Astrocyte (in vitro differentiated cells and primary cell): ENCODE results near the gene CNTNAP4. TPM values are rescaled to one million over a fixed set of nuclear protein-coding genes. Genes with fewer than 3 reads are reported as not detected.
A peak's percentile ranks its signal among the peaks of the same experiment; 100 is the strongest.

Experiments used
- DNase-seq: peaks from one replicate; pipeline ENCODE4 v3.0.0-alpha.2; 2010; ENCODE audit warnings: low read depth
- FAIRE-seq: peaks from 2 replicates; lab custom pipeline; 2011; peaks lifted over from hg19 to GRCh38; lab: Jason Lieb, UNC
- H2AFZ ChIP-seq: 2 replicates; pipeline ENCODE4 v1.6.0; 2012; ENCODE audit warnings: low read depth, low read length, inconsistent platforms
- H3K27ac ChIP-seq: 2 replicates; pipeline ENCODE4 v1.5.1; 2011; ENCODE audit warnings: low read depth, low read length, inconsistent platforms
- H3K27me3 ChIP-seq: 2 replicates; pipeline ENCODE4 v1.6.0; 2011; ENCODE audit warnings: low read length, inconsistent platforms; ENCODE audit not compliant: insufficient read depth
- H3K36me3 ChIP-seq: 2 replicates; pipeline ENCODE4 v1.5.1; 2011; ENCODE audit warnings: low read length, inconsistent platforms; ENCODE audit not compliant: insufficient read depth
- H3K4me1 ChIP-seq: 2 replicates; pipeline ENCODE4 v1.5.1; 2011; ENCODE audit warnings: low read length, inconsistent platforms; ENCODE audit not compliant: insufficient read depth
- H3K4me2 ChIP-seq: 2 replicates; pipeline ENCODE4 v1.6.0; 2012; ENCODE audit warnings: low read length, inconsistent platforms
- H3K4me3 ChIP-seq: 2 replicates; pipeline ENCODE4 v1.5.1; 2011; ENCODE audit warnings: low read depth, mild to moderate bottlenecking, low read length, inconsistent platforms; ENCODE audit not compliant: insufficient read depth
- H3K79me2 ChIP-seq: 2 replicates; pipeline ENCODE4 v1.6.0; 2012; ENCODE audit warnings: mild to moderate bottlenecking, low read length, inconsistent platforms; ENCODE audit not compliant: insufficient read depth
- H3K9ac ChIP-seq: 2 replicates; pipeline ENCODE4 v1.6.0; 2012; ENCODE audit warnings: mild to moderate bottlenecking, low read length, inconsistent platforms
- H3K9me3 ChIP-seq: 2 replicates; pipeline ENCODE4 v1.5.1; 2012; ENCODE audit warnings: low read depth, mild to moderate bottlenecking, low read length, inconsistent platforms; ENCODE audit not compliant: insufficient read depth
- H4K20me1 ChIP-seq: 2 replicates; pipeline ENCODE4 v1.6.0; 2012; ENCODE audit warnings: low read length, inconsistent platforms; ENCODE audit not compliant: insufficient read depth
- H3K27ac Mint-ChIP-seq: one replicate; pipeline ENCODE4 v1.8.0; 2021; ENCODE audit warnings: mild to moderate bottlenecking, mixed read lengths; ENCODE audit not compliant: unreplicated experiment
- H3K27me3 Mint-ChIP-seq: one replicate; pipeline ENCODE4 v1.8.0; 2021; ENCODE audit warnings: low read depth, mixed read lengths; ENCODE audit not compliant: unreplicated experiment
- H3K36me3 Mint-ChIP-seq: one replicate; pipeline ENCODE4 v1.8.0; 2021; ENCODE audit warnings: low read depth, mixed read lengths; ENCODE audit not compliant: unreplicated experiment
- H3K4me1 Mint-ChIP-seq: one replicate; pipeline ENCODE4 v1.8.0; 2021; ENCODE audit warnings: low read depth, mixed read lengths; ENCODE audit not compliant: unreplicated experiment
- H3K4me3 Mint-ChIP-seq: one replicate; pipeline ENCODE4 v1.8.0; 2021; ENCODE audit warnings: mild to moderate bottlenecking, moderate library complexity, mixed read lengths; ENCODE audit not compliant: unreplicated experiment
- H3K9me3 Mint-ChIP-seq: one replicate; pipeline ENCODE4 v1.8.0; 2021; ENCODE audit warnings: mild to moderate bottlenecking, mixed read lengths; ENCODE audit not compliant: unreplicated experiment
- EZH2 ChIP-seq: IDR thresholded peaks from 2 replicates; pipeline ENCODE4 v1.6.1; 2012; ENCODE audit warnings: mild to moderate bottlenecking, low read length, inconsistent platforms; ENCODE audit not compliant: insufficient read depth
- total RNA-seq: library from RNA; stranded (reverse); gene quantifications from 2 replicates; pipeline ENCODE4 v1.2.1, GENCODE V29; 2021
- TF ChIP-seq, protein P1 (sequence below): IDR thresholded peaks from 2 replicates; pipeline ENCODE4 v1.5.1; 2011; ENCODE audit warnings: low read depth, mild to moderate bottlenecking, inconsistent platforms, low read length, moderate library complexity; ENCODE audit not compliant: insufficient read depth

Gene CNTNAP4
- total RNA-seq, 1 donor from 2014 or later, result not detected

- Histone ChIP-seq H4K20me1 (no peaks in the 10 kb centered on the region), H3K4me2 (peak overlapping the region; percentile 29), H3K4me1 (no peaks in the 10 kb centered on the region), H3K79me2 (no peaks in the 10 kb centered on the region), H3K36me3 (no peaks in the 10 kb centered on the region), H3K27me3 (peaks cover 2% of the 10 kb centered on the region), H3K27ac (no peak overlapping the region), H3K4me3 (no peak overlapping the region), H2AFZ (peak overlapping the region; percentile 32), H3K9me3 (no peaks in the 10 kb centered on the region), H3K9ac (no peak overlapping the region)
- no peak for DNase-seq
- FAIRE-seq, result no peak
- Mint-ChIP-seq H3K27ac (no peak overlapping the region), H3K9me3 (peaks cover 3% of the 10 kb centered on the region), H3K36me3 (no peaks in the 10 kb centered on the region), H3K4me3 (no peak overlapping the region), H3K27me3 (peaks cover 8% of the 10 kb centered on the region), H3K4me1 (no peaks in the 10 kb centered on the region)
- TF ChIP-seq EZH2, result no peak
- TF ChIP-seq, protein P1, sequence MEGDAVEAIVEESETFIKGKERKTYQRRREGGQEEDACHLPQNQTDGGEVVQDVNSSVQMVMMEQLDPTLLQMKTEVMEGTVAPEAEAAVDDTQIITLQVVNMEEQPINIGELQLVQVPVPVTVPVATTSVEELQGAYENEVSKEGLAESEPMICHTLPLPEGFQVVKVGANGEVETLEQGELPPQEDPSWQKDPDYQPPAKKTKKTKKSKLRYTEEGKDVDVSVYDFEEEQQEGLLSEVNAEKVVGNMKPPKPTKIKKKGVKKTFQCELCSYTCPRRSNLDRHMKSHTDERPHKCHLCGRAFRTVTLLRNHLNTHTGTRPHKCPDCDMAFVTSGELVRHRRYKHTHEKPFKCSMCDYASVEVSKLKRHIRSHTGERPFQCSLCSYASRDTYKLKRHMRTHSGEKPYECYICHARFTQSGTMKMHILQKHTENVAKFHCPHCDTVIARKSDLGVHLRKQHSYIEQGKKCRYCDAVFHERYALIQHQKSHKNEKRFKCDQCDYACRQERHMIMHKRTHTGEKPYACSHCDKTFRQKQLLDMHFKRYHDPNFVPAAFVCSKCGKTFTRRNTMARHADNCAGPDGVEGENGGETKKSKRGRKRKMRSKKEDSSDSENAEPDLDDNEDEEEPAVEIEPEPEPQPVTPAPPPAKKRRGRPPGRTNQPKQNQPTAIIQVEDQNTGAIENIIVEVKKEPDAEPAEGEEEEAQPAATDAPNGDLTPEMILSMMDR, result no peak
Observed at GRCh38 chr16:76277460-76278030, 344 bp downstream of the CNTNAP4 start.

GRCh38 chr16:76278086-76278485, 885 bp downstream of the CNTNAP4 start:
- H3K9ac ChIP-seq, result no peak overlapping the region
- no peaks in the 10 kb centered on the region for H3K36me3 ChIP-seq
- H2AFZ ChIP-seq, result no peak overlapping the region
- H4K20me1 ChIP-seq, result no peaks in the 10 kb centered on the region
- no peak for TF ChIP-seq EZH2
- TF ChIP-seq, protein P1, result no peak
- no peak overlapping the region for H3K27ac ChIP-seq
- no peaks in the 10 kb centered on the region for H3K36me3 Mint-ChIP-seq
- H3K9me3 ChIP-seq, result no peaks in the 10 kb centered on the region
- DNase-seq (no peak), FAIRE-seq (no peak)
- H3K27ac Mint-ChIP-seq, result no peak overlapping the region
- H3K4me3 ChIP-seq, result no peak overlapping the region
- no peaks in the 10 kb centered on the region for H3K79me2 ChIP-seq
- H3K4me1 Mint-ChIP-seq, result no peaks in the 10 kb centered on the region
- no peak overlapping the region for H3K4me3 Mint-ChIP-seq
- H3K4me2 ChIP-seq, result no peak overlapping the region
- peaks cover 2% of the 10 kb centered on the region for H3K27me3 ChIP-seq
- H3K4me1 ChIP-seq, result no peaks in the 10 kb centered on the region
- H3K9me3 Mint-ChIP-seq, result peaks cover 3% of the 10 kb centered on the region
- H3K27me3 Mint-ChIP-seq, result peaks cover 8% of the 10 kb centered on the region

- Mint-ChIP-seq H3K27ac (no peak overlapping the region), H3K27me3 (peaks cover 8% of the 10 kb centered on the region), H3K9me3 (peaks cover 3% of the 10 kb centered on the region), H3K4me1 (no peaks in the 10 kb centered on the region), H3K36me3 (no peaks in the 10 kb centered on the region), H3K4me3 (no peak overlapping the region)
- Histone ChIP-seq H3K4me2 (no peak overlapping the region), H3K36me3 (no peaks in the 10 kb centered on the region), H3K4me1 (no peaks in the 10 kb centered on the region), H3K9me3 (no peaks in the 10 kb centered on the region), H2AFZ (no peak overlapping the region), H4K20me1 (no peaks in the 10 kb centered on the region), H3K4me3 (no peak overlapping the region), H3K27ac (no peak overlapping the region), H3K9ac (no peak overlapping the region), H3K27me3 (peaks cover 2% of the 10 kb centered on the region), H3K79me2 (no peaks in the 10 kb centered on the region)
- no peak for FAIRE-seq
- no peak for DNase-seq
- TF ChIP-seq, protein P1, result no peak
- TF ChIP-seq EZH2, result no peak
Observed at GRCh38 chr16:76278980-76279379, 1.8 kb downstream of the CNTNAP4 start.
